ENCODE data around the gene MPC1.
"Not testable (repeated sequence)": the region's sequence is repeated elsewhere in the genome, so short reads cannot be mapped to it uniquely, and the experiment has no call there.

MPC1 gene

GRCh38 chr6:166406197-166406596, 23.5 kb upstream of the MPC1 start:
- DNase-seq (ENCODE audit: low spot score): no peak

DNA sequence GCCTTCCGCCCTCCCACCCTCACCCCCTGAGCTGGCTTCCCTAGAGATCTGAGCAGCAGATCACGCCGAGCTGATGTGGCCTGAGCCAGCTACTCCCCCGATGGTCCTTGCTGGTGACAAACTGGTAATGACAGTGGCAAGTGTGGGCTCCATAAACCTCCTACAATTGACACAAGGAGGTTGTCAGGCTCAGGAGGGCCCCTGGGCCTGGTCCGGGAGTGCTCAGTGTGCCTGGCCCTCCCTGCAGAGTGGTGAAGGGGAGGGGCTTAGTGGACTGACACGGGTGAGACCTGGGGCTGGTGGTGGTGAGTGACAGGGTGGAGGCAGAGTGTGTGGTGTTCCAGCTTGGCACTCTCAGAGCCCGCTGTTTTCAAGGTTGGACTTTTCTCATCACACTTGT, 22.6 kb upstream of the MPC1 start:
- DNase-seq (ENCODE audit: low spot score): no peak

- DNase-seq (ENCODE audit: low spot score): peak; percentile 55
These were observed 20.0 kb upstream of the MPC1 start for GRCh38 chr6:166402582-166403277.

DNA sequence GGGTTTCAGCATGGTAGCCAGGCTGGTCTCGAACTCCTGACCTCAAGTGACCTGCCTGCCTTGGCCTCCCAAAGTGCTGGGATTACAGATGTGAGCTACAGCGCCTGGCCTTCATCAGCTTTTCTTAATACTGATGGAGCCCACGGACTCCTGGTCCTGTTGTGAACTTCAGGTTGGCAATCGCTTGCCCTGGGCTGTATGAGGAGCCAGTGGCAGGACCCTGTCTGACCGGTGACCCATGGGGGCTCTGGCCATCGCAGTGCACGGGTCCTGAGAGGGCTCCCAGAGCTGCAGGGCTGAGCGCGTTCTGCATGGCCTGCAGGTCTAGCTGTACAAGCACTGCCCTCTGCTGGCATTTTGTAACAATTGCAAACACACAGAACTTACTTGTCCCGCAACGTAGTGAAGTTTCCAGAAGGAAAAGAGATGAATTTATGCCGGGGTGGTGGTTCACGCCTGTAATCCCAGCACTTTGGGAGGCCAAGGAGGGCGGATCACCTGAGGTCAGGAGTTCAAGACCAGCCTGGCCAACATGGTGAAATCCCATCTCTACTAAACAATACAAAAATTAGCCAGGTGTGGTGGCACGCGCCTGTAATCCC, 18.0 kb upstream of the MPC1 start:
- peak; percentile 77 for DNase-seq (ENCODE audit: low spot score)

GRCh38 chr6:166400181-166400580, 17.4 kb upstream of the MPC1 start:
- no peak for DNase-seq (ENCODE audit: low spot score)

GRCh38 chr6:166398348-166398747, 15.6 kb upstream of the MPC1 start:
- DNase-seq (ENCODE audit: low spot score): no peak

GRCh38 chr6:166397849-166398248, 15.1 kb upstream of the MPC1 start:
- no peak for DNase-seq (ENCODE audit: low spot score)

- no peak for DNase-seq (ENCODE audit: low spot score)
These were observed 13.0 kb upstream of the MPC1 start for GRCh38 chr6:166395778-166396177.

DNA sequence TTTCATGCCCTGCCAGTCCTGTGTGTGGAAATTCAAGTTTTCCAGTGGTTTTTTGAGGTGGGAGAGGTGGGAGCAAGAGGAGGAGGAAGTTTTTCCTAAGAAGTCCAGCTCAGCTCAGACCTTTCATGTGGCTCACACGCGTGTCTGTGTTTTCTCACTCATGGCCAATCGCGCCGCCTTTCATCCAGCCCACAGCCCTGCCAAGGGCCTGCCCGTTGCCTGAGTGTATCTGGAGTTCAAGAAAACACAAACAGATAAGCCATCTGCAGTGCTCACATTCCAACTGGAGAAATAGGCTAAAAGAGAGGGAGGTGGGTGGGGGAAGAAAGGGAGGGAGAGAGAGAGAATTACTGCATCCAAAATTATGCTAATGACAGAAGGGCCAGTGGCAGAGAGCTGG, 12.6 kb upstream of the MPC1 start:
- DNase-seq (ENCODE audit: low spot score): no peak

GRCh38 chr6:166394036-166394892, 11.5 kb upstream of the MPC1 start:
- no peak for DNase-seq (ENCODE audit: low spot score)

- DNase-seq (ENCODE audit: low spot score): no peak
These were observed 10.7 kb upstream of the MPC1 start for GRCh38 chr6:166393535-166393823.

DNA sequence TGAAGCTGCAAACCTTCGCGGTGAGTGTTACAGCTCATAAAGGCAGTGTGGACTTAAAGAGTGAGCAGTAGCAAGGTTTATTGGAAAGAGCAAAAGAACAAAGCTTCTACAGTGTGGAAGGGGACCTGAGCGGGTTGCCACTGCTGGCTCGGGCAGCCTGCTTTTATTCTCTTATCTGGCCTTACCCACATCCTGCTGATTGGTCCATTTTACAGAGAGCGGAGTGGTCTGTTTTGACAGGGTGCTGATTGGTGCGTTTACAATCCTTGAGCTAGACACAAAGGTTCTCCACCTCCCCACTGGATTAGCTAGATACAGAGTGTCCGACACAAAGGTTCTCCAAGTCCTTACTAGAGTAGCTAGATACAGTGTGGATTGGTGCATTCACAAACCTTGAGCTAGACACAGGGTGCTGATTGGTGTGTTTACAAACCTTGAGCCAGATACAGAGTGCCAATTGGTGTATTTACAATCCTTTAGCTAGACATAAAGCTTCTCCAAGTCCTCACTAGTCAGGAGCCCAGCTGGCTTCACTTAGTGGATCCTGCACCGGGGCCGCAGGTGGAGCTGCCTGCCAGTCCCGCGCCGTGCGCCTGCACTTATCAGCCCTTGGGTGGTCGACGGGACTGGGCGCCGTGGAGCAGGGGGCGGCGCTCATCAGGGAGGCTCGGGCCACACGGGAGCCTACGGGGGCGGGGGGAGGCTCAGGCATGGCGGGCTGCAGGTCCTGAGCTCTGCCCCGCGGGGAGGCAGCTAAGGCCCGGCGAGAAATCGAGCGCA, 10.2 kb upstream of the MPC1 start:
- DNase-seq (ENCODE audit: low spot score): not testable (repeated sequence)

- DNase-seq (ENCODE audit: low spot score): no peak
These were observed 6.4 kb upstream of the MPC1 start for GRCh38 chr6:166389119-166389518.

GRCh38 chr6:166388290-166389004, 5.7 kb upstream of the MPC1 start:
- DNase-seq (ENCODE audit: low spot score): no peak

- no peak for DNase-seq (ENCODE audit: low spot score)
These were observed 5.0 kb upstream of the MPC1 start for GRCh38 chr6:166387642-166388289.

- DNase-seq (ENCODE audit: low spot score): not testable (repeated sequence)
These were observed 4.4 kb upstream of the MPC1 start for GRCh38 chr6:166387098-166387497.

GRCh38 chr6:166386111-166386510, 3.4 kb upstream of the MPC1 start:
- no peak for DNase-seq (ENCODE audit: low spot score)

DNA sequence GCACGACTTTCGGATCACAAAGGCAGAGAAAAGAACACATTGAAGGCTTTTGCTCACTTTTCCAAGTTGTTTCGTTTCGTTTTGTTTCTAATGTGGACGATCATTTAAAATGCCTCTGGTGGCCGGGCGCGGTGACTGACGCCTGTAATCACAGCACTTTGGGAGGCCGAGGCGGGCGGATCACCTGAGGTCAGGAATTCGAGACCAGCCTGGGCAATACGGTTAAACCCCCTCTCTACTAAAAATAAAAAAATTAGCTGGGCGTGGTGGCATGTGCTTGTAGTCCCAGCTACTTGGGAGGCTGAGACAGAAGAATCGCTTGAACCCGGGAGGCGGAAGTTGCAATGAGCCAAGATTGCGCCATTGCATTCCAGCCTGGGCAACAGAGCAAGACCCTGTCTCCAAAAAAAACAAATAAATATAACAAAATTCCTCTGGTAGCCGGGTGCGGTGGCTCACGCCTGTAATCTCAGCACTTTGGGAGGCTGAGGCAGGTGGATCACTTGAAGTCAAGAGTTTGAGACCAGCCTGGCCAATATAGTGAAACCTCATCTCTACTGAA, 1.1 kb upstream of the MPC1 start:
- DNase-seq (ENCODE audit: low spot score): not testable (repeated sequence)

DNA sequence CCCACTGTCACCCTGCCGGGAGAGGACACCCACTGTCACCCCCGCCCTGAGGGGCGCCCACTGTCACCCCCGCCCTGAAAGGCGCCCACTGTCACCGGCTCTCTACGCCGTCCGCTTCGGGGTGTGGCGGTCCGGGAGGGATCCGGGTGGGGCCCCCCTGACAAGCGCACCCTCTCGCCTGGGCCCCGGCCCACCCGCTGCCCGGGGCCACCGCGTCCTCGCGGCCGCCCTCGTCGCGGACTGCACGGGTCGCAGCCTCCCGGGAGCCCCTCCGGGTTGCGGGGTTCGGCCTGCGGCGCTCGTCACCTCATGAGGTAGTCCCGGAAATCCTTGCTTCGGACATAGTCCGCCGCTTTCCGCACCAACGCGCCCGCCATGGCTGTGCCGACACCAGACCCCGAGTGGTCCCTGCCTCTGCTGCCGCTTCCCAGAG, 224 bp downstream of the MPC1 start:
- no peak for DNase-seq (ENCODE audit: low spot score)

- DNase-seq (ENCODE audit: low spot score): peak; percentile 83
These were observed 824 bp downstream of the MPC1 start for GRCh38 chr6:166381733-166382499.

Data from kidney tubule cell (primary cell).